Measurements from ENCODE around the gene CD79A. TPM values are rescaled to one million over a fixed set of nuclear protein-coding genes. Genes with fewer than 3 reads are reported as not detected.
A peak's percentile ranks its signal among the peaks of the same experiment; 100 is the strongest.
"Not testable (repeated sequence)": the region's sequence is repeated elsewhere in the genome, so short reads cannot be mapped to it uniquely, and the experiment has no call there.

CD79A gene
- total RNA-seq, 1 donor from 2014 or later = 2.0 TPM

- DNase-seq (ENCODE audit: low read depth) = no peak
These were observed 14.6 kb upstream of the CD79A start for GRCh38 chr19:41862445-41862986.

- DNase-seq (ENCODE audit: low read depth) = no peak
These were observed 13.7 kb upstream of the CD79A start for GRCh38 chr19:41863209-41863931.

GRCh38 chr19:41864374-41864773 lies 12.7 kb upstream of the CD79A start:
- no peak for DNase-seq (ENCODE audit: low read depth)

GRCh38 chr19:41866284-41866683 lies 10.8 kb upstream of the CD79A start:
- peak; percentile 45 for DNase-seq (ENCODE audit: low read depth)

GRCh38 chr19:41868120-41868988 lies 8.7 kb upstream of the CD79A start:
- no peak for DNase-seq (ENCODE audit: low read depth)

- no peak for DNase-seq (ENCODE audit: low read depth)
These were observed 8.1 kb upstream of the CD79A start for GRCh38 chr19:41868989-41869300.

GRCh38 chr19:41869374-41869955 lies 7.6 kb upstream of the CD79A start:
- no peak for DNase-seq (ENCODE audit: low read depth)

GRCh38 chr19:41870401-41870873 lies 6.6 kb upstream of the CD79A start:
- no peak for DNase-seq (ENCODE audit: low read depth)

GRCh38 chr19:41871573-41872383 lies 5.3 kb upstream of the CD79A start:
- no peak for DNase-seq (ENCODE audit: low read depth)

- no peak for DNase-seq (ENCODE audit: low read depth)
These were observed 4.7 kb upstream of the CD79A start for GRCh38 chr19:41872384-41872774.

GRCh38 chr19:41872775-41873647 lies 4.1 kb upstream of the CD79A start:
- DNase-seq (ENCODE audit: low read depth) = peak; percentile 40

GRCh38 chr19:41875973-41876372 lies 1.1 kb upstream of the CD79A start:
- not testable (repeated sequence) for DNase-seq (ENCODE audit: low read depth)

- DNase-seq (ENCODE audit: low read depth) = no peak
These were observed 1.1 kb downstream of the CD79A start for GRCh38 chr19:41877916-41878905.

GRCh38 chr19:41879080-41879479 lies 2.0 kb downstream of the CD79A start:
- DNase-seq (ENCODE audit: low read depth) = no peak

- no peak for DNase-seq (ENCODE audit: low read depth)
These were observed 2.7 kb downstream of the CD79A start for GRCh38 chr19:41879670-41880328.

GRCh38 chr19:41880329-41880708 lies 3.2 kb downstream of the CD79A start:
- no peak for DNase-seq (ENCODE audit: low read depth)

GRCh38 chr19:41882568-41883462 lies 5.7 kb downstream of the CD79A start, which contains the start of gene ARHGEF1:
Gene ARHGEF1 (plus strand): TSS chr19:41883184. CDS start chr19:41888083, 4,899 bp downstream.
- DNase-seq (ENCODE audit: low read depth) = no peak

Measured in myocyte (in vitro differentiated cells).